Cardiac muscle cell (in vitro differentiated cells and primary cell): Measurements from ENCODE around the gene CNOT8. TPM values are rescaled to one million over a fixed set of nuclear protein-coding genes. Genes with fewer than 3 reads are reported as not detected.

ENCODE experiments used
- DNase-seq, 2 donors: peaks; one replicate each; pipeline versions ENCODE4 v3.0.0 to v3.0.0-alpha.2; 2010 to 2017; ENCODE audit warnings: low read depth in 1 of 2, low spot score in 1 of 2
- H3K27ac ChIP-seq: fragments of 200-600 bp; sonication (generic); 2 replicates; pipeline ENCODE4 v1.5.1; 2016
- H3K27me3 ChIP-seq: fragments of 200-600 bp; sonication (generic); 2 replicates; pipeline ENCODE4 v1.6.0; 2016; ENCODE audit warnings: control low read depth
- H3K36me3 ChIP-seq: fragments of 200-600 bp; sonication (generic); 2 replicates; pipeline ENCODE4 v1.5.1; 2016; ENCODE audit warnings: control low read depth
- H3K4me1 ChIP-seq: fragments of 200-600 bp; sonication (generic); 2 replicates; pipeline ENCODE4 v1.8.1; 2017; ENCODE audit warnings: low read depth, mild to moderate bottlenecking, mixed run types
- H3K4me3 ChIP-seq: fragments of 200-600 bp; sonication (generic); 2 replicates; pipeline ENCODE4 v1.5.1; 2016; ENCODE audit warnings: mild to moderate bottlenecking
- H3K9me3 ChIP-seq: fragments of 200-600 bp; sonication (generic); 2 replicates; pipeline ENCODE4 v1.5.1; 2017; ENCODE audit warnings: low read depth, mild to moderate bottlenecking, control low read depth
- polyA plus RNA-seq: library from polyadenylated mRNA; unstranded; fragments of >200 nt; fragmentation: Nextera tagmentation; extraction: Ambion mirVana; gene quantifications from 2 replicates; pipeline ENCODE4 v1.2.1, GENCODE V29; 2016
- total RNA-seq: library from RNA; depleted of rRNA; stranded (reverse); fragments of >200 nt; gene quantifications from 2 replicates; pipeline ENCODE4 v1.2.3, GENCODE V29; 2016
- TF ChIP-seq, protein P1 (sequence below): IDR thresholded peaks from 2 replicates; pipeline ENCODE4 v1.5.1; 2012; ENCODE audit warnings: low read depth, mild to moderate bottlenecking, low read length

The CNOT8 gene
- total and polyA plus RNA-seq, 2 experiments from 2014 or later: 37.2 to 45.2 TPM

DNA sequence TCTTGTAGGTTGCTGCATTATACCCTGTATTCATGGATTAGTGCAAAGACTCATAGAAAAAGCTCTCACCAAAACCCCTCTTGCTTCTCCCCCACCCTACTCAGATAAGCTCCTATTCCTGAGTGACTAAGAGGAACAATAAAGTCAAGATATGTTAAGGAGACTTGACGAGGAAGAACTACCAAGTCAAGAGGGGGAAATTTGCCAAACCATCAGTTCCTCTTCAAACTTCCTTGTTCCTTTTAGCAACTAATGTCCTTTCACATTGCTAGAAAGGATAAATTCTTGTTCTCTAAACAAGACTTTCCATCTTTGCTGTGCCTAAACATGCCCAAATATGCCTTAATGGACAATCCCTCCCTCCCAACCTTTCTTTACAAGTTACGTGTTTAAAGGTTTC lies 27.0 kb downstream of the CNOT8 start:
- TF ChIP-seq, protein P1, sequence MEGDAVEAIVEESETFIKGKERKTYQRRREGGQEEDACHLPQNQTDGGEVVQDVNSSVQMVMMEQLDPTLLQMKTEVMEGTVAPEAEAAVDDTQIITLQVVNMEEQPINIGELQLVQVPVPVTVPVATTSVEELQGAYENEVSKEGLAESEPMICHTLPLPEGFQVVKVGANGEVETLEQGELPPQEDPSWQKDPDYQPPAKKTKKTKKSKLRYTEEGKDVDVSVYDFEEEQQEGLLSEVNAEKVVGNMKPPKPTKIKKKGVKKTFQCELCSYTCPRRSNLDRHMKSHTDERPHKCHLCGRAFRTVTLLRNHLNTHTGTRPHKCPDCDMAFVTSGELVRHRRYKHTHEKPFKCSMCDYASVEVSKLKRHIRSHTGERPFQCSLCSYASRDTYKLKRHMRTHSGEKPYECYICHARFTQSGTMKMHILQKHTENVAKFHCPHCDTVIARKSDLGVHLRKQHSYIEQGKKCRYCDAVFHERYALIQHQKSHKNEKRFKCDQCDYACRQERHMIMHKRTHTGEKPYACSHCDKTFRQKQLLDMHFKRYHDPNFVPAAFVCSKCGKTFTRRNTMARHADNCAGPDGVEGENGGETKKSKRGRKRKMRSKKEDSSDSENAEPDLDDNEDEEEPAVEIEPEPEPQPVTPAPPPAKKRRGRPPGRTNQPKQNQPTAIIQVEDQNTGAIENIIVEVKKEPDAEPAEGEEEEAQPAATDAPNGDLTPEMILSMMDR: no peak
- no peak for DNase-seq
- peaks cover 3% of the 10 kb centered on the region for H3K9me3 ChIP-seq
- no peak overlapping the region for H3K4me3 ChIP-seq
- H3K36me3 ChIP-seq: peaks cover 34% of the 10 kb centered on the region
- H3K4me1 ChIP-seq: no peaks in the 10 kb centered on the region
- H3K27me3 ChIP-seq: no peaks in the 10 kb centered on the region
- H3K27ac ChIP-seq: no peak overlapping the region

DNA sequence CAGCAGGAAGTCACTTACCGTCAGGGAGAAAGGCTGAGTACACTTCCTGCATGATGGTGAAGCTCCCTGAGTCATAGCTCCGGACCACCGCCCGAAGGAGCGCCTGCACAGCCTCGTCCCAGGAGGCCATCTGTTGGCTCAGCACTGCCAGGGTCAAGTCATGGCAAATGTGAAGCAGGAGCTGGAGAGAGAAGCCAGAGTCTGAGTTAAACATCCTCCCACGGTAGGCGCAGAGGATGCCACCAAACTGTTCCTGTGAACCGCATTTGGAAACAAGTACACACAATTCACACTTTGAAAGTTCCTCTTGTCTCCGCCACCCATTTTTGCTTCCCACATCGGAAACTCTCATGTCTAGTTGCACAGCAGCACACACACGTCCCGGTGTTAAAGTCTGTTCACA lies 33.9 kb downstream of the CNOT8 start:
- Histone ChIP-seq H3K4me1 (no peaks in the 10 kb centered on the region), H3K36me3 (peaks cover 36% of the 10 kb centered on the region), H3K27me3 (no peaks in the 10 kb centered on the region), H3K9me3 (no peaks in the 10 kb centered on the region), H3K27ac (no peak overlapping the region), H3K4me3 (no peak overlapping the region)
- no peak for DNase-seq
- TF ChIP-seq, protein P1: no peak

DNA sequence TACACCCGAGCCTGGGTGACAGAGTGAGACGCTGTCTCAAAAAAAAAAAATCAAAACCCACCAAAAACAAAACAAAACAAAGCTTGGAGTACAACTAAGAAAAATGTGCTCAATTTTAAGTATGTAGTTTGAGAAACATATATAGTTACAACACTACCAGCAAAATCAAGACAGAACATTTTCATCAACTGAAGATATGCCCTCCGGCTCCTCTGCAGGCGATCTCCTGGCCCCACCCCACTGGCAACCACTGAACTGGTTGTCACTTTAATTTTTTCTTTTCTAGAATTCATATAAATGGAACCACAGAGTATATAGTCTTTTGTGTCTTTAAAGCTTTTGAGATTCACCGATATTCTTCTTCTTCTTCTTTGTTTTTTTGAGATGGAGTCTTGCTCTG lies 35.0 kb downstream of the CNOT8 start:
- H3K4me3 ChIP-seq: no peak overlapping the region
- H3K27me3 ChIP-seq: no peaks in the 10 kb centered on the region
- TF ChIP-seq, protein P1: no peak
- no peak overlapping the region for H3K27ac ChIP-seq
- H3K4me1 ChIP-seq: no peaks in the 10 kb centered on the region
- DNase-seq: no peak
- peaks cover 33% of the 10 kb centered on the region for H3K36me3 ChIP-seq
- no peaks in the 10 kb centered on the region for H3K9me3 ChIP-seq

DNA sequence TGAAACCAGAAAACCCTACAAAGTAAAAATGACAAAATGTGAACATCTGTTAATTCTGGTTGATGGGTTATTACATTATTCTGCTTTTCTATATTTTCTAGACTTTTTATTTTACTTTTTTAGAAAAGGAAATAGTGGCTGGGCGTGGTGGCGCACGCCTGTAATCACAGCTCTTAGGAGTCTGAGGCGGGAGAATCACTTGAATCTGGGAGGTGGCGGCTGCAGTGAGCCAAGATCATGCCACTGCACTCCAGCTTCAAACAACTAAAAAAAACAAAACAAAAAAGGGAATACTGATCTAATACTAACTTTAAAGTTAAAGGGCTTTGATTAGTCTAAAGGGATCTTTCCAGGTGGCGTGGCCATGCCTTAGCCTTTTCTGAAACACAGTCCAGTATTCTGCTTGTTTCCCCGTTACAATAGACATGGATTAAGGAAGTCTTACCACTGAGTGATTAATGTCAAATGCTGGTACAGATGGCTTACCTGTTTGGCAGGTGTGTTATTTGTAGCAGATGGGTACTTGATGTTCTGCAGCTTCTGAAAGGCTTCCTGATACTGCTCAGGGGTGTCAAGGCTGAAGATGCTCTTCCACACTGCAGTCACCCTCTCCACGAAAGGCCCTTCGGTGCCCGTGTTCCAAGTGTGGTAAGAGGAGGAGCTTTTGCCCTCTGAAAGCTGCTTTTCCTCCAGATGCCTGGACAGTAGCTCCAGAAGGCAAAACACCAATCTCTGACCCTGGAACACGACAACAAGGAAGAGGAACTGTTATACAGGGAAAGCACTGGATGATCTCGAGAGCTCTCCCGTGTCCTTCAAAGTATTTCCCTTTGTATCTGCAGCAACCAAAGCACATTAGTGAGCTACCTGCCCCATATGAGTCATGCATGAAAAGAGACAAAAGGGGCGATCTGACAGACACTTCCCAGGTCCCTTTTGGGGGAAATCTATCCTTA lies 37.5 kb downstream of the CNOT8 start:
- TF ChIP-seq, protein P1: no peak
- no peaks in the 10 kb centered on the region for H3K4me1 ChIP-seq
- no peaks in the 10 kb centered on the region for H3K27me3 ChIP-seq
- no peaks in the 10 kb centered on the region for H3K9me3 ChIP-seq
- peaks cover 43% of the 10 kb centered on the region for H3K36me3 ChIP-seq
- no peak overlapping the region for H3K4me3 ChIP-seq
- no peak for DNase-seq
- no peak overlapping the region for H3K27ac ChIP-seq

DNA sequence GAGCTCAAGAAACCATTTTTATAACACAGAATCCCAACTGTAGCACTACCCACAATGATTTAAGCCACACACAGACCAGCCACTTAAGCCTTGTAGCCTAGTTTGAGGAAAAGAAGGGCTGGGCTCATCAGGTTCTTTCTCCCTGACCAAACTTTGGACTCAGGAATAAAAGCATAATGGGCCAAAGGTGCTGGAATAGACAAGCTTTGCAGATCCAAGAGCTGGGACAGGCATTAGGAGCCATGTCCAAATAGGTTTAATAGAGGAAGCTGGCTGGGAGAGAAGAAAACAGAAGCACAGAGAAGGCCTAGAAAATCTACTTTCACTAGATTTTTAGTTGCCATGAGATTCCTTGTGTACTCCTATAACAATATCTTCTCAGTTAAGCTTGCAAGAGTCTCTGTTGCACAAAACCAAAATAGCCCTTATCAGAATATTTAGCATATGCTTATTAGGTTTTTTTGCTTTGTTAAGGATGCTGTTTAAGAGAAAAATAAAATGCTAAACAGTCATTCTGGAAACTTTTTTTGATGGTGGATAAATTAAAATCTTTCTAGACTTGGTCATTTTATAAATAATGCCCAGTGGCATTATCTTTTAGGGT lies 38.2 kb downstream of the CNOT8 start:
- Histone ChIP-seq H3K36me3 (peaks cover 45% of the 10 kb centered on the region), H3K9me3 (no peaks in the 10 kb centered on the region), H3K4me3 (no peak overlapping the region), H3K27ac (no peak overlapping the region), H3K4me1 (no peaks in the 10 kb centered on the region), H3K27me3 (no peaks in the 10 kb centered on the region)
- no peak for DNase-seq
- TF ChIP-seq, protein P1: no peak
